KBM-7 (cell line): ENCODE results near the gene SRP19.
"Not testable (repeated sequence)": the region's sequence is repeated elsewhere in the genome, so short reads cannot be mapped to it uniquely, and the experiment has no call there.

Experiments
- DNase-seq: peaks from one replicate; pipeline ENCODE4 v3.0.0-alpha.2; 2015
- in situ Hi-C: fragments of 300-500 bp; cut with MboI; formaldehyde crosslinking; loops from 2 replicates; pipeline ENCODE4 v1.14.3; 2020; ENCODE audit warnings: low sequenced_read_pairs, low pct_unique_long_range_greater_than_20kb, mixed read lengths

Gene SRP19

GRCh38 chr5:112860929-112861637, at the start of gene SRP19:
Gene SRP19, plus strand, starts transcription at chr5:112861287. Its CDS starts 90 bp downstream, at chr5:112861377.
- DNase-seq: peak; percentile 94
- in situ Hi-C loops: no loop called here

- no peak for DNase-seq
- in situ Hi-C loops: no loop called here
Measured at GRCh38 chr5:112812549-112812948, 48.5 kb upstream of the SRP19 start.

- no peak for DNase-seq
- in situ Hi-C loops: no loop called here
Measured at GRCh38 chr5:112820246-112820645, 40.8 kb upstream of the SRP19 start.

- in situ Hi-C loops: no loop called here
- DNase-seq: no peak
Measured at GRCh38 chr5:112822456-112822855, 38.6 kb upstream of the SRP19 start.

GRCh38 chr5:112823181-112823580, 37.9 kb upstream of the SRP19 start:
- in situ Hi-C loops: no loop called here
- DNase-seq: no peak

GRCh38 chr5:112823656-112824055, 37.4 kb upstream of the SRP19 start:
- in situ Hi-C loops: no loop called here
- no peak for DNase-seq

- no peak for DNase-seq
- in situ Hi-C loops: no loop called here
Measured at GRCh38 chr5:112824197-112824596, 36.9 kb upstream of the SRP19 start.

GRCh38 chr5:112830378-112830777, 30.7 kb upstream of the SRP19 start:
- no peak for DNase-seq
- in situ Hi-C loops: no loop called here

- in situ Hi-C loops: no loop called here
- DNase-seq: no peak
Measured at GRCh38 chr5:112833971-112834370, 27.1 kb upstream of the SRP19 start.

GRCh38 chr5:112844489-112844888, 16.6 kb upstream of the SRP19 start:
- in situ Hi-C loops: no loop called here
- no peak for DNase-seq

GRCh38 chr5:112846556-112846955, 14.5 kb upstream of the SRP19 start:
- DNase-seq: no peak
- in situ Hi-C loops: no loop called here

- in situ Hi-C loops: no loop called here
- no peak for DNase-seq
Measured at GRCh38 chr5:112847306-112847705, 13.8 kb upstream of the SRP19 start.

GRCh38 chr5:112848116-112848811, 12.8 kb upstream of the SRP19 start:
- peak; percentile 85 for DNase-seq
- in situ Hi-C loops: no loop called here

GRCh38 chr5:112849912-112850311, 11.2 kb upstream of the SRP19 start:
- in situ Hi-C loops: no loop called here

GRCh38 chr5:112854651-112855050, 6.4 kb upstream of the SRP19 start:
- DNase-seq: no peak
- in situ Hi-C loops: no loop called here

More at GRCh38 chr5:112849912-112850311, 11.2 kb upstream of the SRP19 start:
- no peak for DNase-seq

- in situ Hi-C loops: no loop called here
- DNase-seq: no peak
Measured at GRCh38 chr5:112857866-112858265, 3.2 kb upstream of the SRP19 start.

GRCh38 chr5:112860571-112860928, 537 bp upstream of the SRP19 start:
- in situ Hi-C loops, DNase-seq: not testable (repeated sequence)

GRCh38 chr5:112861638-112861985, 525 bp downstream of the SRP19 start:
- in situ Hi-C loops: no loop called here
- DNase-seq: no peak

- in situ Hi-C loops: no loop called here
- DNase-seq: no peak
Measured at GRCh38 chr5:112862085-112862484, 998 bp downstream of the SRP19 start.

GRCh38 chr5:112863549-112863948, 2.5 kb downstream of the SRP19 start:
- in situ Hi-C loops: no loop called here

GRCh38 chr5:112865128-112865527, 4.0 kb downstream of the SRP19 start:
- DNase-seq: no peak
- in situ Hi-C loops: no loop called here

More at GRCh38 chr5:112863549-112863948, 2.5 kb downstream of the SRP19 start:
- DNase-seq: no peak
